OCI-LY7 (cell line): ENCODE measurements around the gene DNAJC1. TPM values are rescaled to one million over a fixed set of nuclear protein-coding genes. Genes with fewer than 3 reads are reported as not detected.

Experiments used
- BruUV-seq: library from RNA; stranded (reverse); fragments of 400-500 nt; replicated peaks from 2 replicates; lab custom pipeline; 2021; lab: Mats Ljungman, UMichigan
- CTCF ChIA-PET: fragments of 300-600 bp; sonication (Branson Sonifier 250); formaldehyde crosslinking; loops from one replicate; lab custom pipeline; 2022; ENCODE audit warnings: antibody characterized with exemption; ENCODE audit not compliant: unreplicated experiment; lab: Charles Lee
- POLR2A ChIA-PET: fragments of 300-600 bp; sonication (Branson Sonifier 250); formaldehyde crosslinking; loops from one replicate; lab custom pipeline; 2022; ENCODE audit warnings: antibody characterized with exemption; lab: Charles Lee
- DNase-seq: peaks from one replicate; pipeline ENCODE4 v3.0.0-alpha.2; 2015; ENCODE audit warnings: low spot score
- H2AFZ ChIP-seq: fragments of 200-600 bp; sonication (generic), shearing (Covaris generic); 2 replicates; pipeline ENCODE4 v1.6.1; 2014; ENCODE audit warnings: mild to moderate bottlenecking, antibody characterized with exemption, low read length, moderate library complexity
- H3K27ac ChIP-seq: fragments of 200-600 bp; sonication (generic); 2 replicates; pipeline ENCODE4 v1.5.1; 2014; ENCODE audit warnings: mixed run types, low read depth, mild to moderate bottlenecking, moderate library complexity, low read length, inconsistent platforms; ENCODE audit not compliant: poor library complexity, severe bottlenecking
- H3K36me3 ChIP-seq: fragments of 200-600 bp; sonication (generic); 2 replicates; pipeline ENCODE4 v1.6.1; 2014; ENCODE audit warnings: mild to moderate bottlenecking, antibody characterized with exemption, low read length, moderate library complexity, mixed read lengths; ENCODE audit not compliant: insufficient read depth
- H3K4me1 ChIP-seq: fragments of 200-600 bp; sonication (generic); 2 replicates; pipeline ENCODE4 v1.5.1; 2014; ENCODE audit warnings: mild to moderate bottlenecking, low read length; ENCODE audit not compliant: insufficient read depth, poor library complexity, severe bottlenecking
- H3K4me2 ChIP-seq: fragments of 200-600 bp; sonication (generic); 2 replicates; pipeline ENCODE4 v1.6.1; 2014; ENCODE audit warnings: mild to moderate bottlenecking, low read length
- H3K4me3 ChIP-seq: fragments of 200-600 bp; sonication (generic); 2 replicates; pipeline ENCODE4 v1.5.1; 2014; ENCODE audit warnings: mild to moderate bottlenecking, low read depth, low read length; ENCODE audit not compliant: poor library complexity, severe bottlenecking
- H3K79me2 ChIP-seq: fragments of 200-600 bp; sonication (generic); 2 replicates; pipeline ENCODE4 v1.6.1; 2016; ENCODE audit warnings: low read depth, mild to moderate bottlenecking, low read length, moderate library complexity, mixed read lengths; ENCODE audit not compliant: insufficient read depth
- H3K9me2 ChIP-seq: fragments of 200-600 bp; sonication (generic); 2 replicates; pipeline ENCODE4 v1.6.1; 2016; ENCODE audit warnings: mild to moderate bottlenecking, low read length, mixed read lengths; ENCODE audit not compliant: insufficient read depth
- H3K9me3 ChIP-seq: fragments of 200-600 bp; sonication (generic); 2 replicates; pipeline ENCODE4 v1.6.1; 2014; ENCODE audit warnings: mild to moderate bottlenecking, mixed run types, low read length, mixed read lengths
- H4K20me1 ChIP-seq: fragments of 200-600 bp; sonication (generic); 2 replicates; pipeline ENCODE4 v1.6.1; 2014; ENCODE audit warnings: mild to moderate bottlenecking, antibody characterized with exemption, low read length, moderate library complexity, mixed read lengths; ENCODE audit not compliant: insufficient read depth
- EZH2phosphoT487 ChIP-seq: fragments of 200-600 bp; sonication (generic); IDR thresholded peaks from 2 replicates; pipeline ENCODE4 v1.6.1; 2018; ENCODE audit warnings: low read depth, borderline replicate concordance, mild to moderate bottlenecking, mixed run types, antibody characterized with exemption, low read length, moderate library complexity, mixed read lengths
- intact Hi-C: fragments of 100-400 bp; cut with micrococcal nuclease; formaldehyde crosslinking; loops from one replicate; pipeline ENCODE4 v1.10.0; 2022; ENCODE audit not compliant: unreplicated experiment
- total RNA-seq, 2 experiments: library from RNA; depleted of rRNA in 1 of 2; stranded (reverse); fragments of >200 nt in 1 of 2; shearing (Covaris generic) in 1 of 2; gene quantifications; 2 replicates each; pipeline ENCODE4 v1.2.3, GENCODE V29; 2014 to 2022
- TF ChIP-seq, protein P1 (sequence below): fragments of 200-600 bp; sonication (generic); conservative IDR thresholded peaks from 2 replicates; pipeline ENCODE4 v1.5.1; 2014; ENCODE audit warnings: mild to moderate bottlenecking, antibody characterized with exemption, low read length, moderate library complexity, mixed read lengths

Gene DNAJC1
- total RNA-seq, 2 experiments from 2014 or later = 7.1 to 16.9 TPM

DNA sequence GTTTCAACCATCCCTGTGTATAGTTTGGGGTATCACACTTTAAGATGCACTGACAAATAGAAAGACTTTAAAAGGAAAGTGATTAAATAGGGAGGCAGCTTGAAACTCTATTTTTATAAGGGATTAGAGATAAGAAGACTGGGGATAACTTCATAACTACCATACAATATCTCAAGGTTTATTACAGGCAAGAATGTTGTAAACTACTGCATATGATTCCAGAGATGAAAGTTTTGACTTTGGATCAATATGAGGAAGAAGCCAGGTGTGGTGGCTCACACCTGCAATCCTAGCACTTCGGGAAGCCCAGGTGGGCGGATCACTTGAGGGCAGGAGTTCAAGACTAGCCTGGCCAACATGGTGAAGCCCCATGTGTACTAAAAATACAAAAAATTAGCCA is 96.1 kb downstream of the DNAJC1 start:
- no peak overlapping the region for H3K4me3 ChIP-seq
- no peaks in the 10 kb centered on the region for H3K9me2 ChIP-seq
- intact Hi-C loops = no loop called here
- no peaks in the 10 kb centered on the region for H4K20me1 ChIP-seq
- TF ChIP-seq EZH2phosphoT487 = no peak
- TF ChIP-seq, protein P1, sequence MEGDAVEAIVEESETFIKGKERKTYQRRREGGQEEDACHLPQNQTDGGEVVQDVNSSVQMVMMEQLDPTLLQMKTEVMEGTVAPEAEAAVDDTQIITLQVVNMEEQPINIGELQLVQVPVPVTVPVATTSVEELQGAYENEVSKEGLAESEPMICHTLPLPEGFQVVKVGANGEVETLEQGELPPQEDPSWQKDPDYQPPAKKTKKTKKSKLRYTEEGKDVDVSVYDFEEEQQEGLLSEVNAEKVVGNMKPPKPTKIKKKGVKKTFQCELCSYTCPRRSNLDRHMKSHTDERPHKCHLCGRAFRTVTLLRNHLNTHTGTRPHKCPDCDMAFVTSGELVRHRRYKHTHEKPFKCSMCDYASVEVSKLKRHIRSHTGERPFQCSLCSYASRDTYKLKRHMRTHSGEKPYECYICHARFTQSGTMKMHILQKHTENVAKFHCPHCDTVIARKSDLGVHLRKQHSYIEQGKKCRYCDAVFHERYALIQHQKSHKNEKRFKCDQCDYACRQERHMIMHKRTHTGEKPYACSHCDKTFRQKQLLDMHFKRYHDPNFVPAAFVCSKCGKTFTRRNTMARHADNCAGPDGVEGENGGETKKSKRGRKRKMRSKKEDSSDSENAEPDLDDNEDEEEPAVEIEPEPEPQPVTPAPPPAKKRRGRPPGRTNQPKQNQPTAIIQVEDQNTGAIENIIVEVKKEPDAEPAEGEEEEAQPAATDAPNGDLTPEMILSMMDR = no peak
- no peak overlapping the region for H3K27ac ChIP-seq
- H3K36me3 ChIP-seq = no peaks in the 10 kb centered on the region
- ChIA-PET POLR2A (no interaction called here), CTCF (no interaction called here)
- H2AFZ ChIP-seq = no peak overlapping the region
- no peak overlapping the region for H3K4me2 ChIP-seq
- BruUV-seq = no TSS peak
- no peaks in the 10 kb centered on the region for H3K9me3 ChIP-seq
- no peak for DNase-seq
- no peaks in the 10 kb centered on the region for H3K4me1 ChIP-seq
- H3K79me2 ChIP-seq = no peaks in the 10 kb centered on the region

DNA sequence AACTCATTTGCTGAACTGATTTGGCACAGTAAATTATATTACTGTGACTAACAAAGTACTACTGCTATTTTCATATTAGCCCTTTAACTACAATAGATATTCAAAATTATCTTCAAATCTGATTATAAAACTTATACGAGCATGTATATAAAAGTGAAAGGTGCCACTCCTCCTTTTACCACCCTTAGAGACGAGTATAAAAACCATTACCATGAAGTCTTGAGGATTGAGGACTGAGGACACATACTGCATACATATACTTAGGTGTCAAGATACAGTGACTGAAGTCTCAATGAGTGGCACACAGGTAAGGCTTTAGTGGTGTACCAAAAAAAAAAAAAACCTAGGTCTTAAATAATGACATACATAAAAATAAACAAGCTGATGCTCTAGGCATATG is 98.6 kb downstream of the DNAJC1 start:
- Histone ChIP-seq H3K4me2 (no peak overlapping the region), H3K9me3 (no peaks in the 10 kb centered on the region), H3K79me2 (no peaks in the 10 kb centered on the region), H3K4me3 (no peak overlapping the region), H3K36me3 (no peaks in the 10 kb centered on the region), H3K4me1 (no peaks in the 10 kb centered on the region), H4K20me1 (no peaks in the 10 kb centered on the region), H3K9me2 (no peaks in the 10 kb centered on the region), H2AFZ (no peak overlapping the region), H3K27ac (no peak overlapping the region)
- TF ChIP-seq, protein P1 = no peak
- no peak for TF ChIP-seq EZH2phosphoT487
- DNase-seq = no peak
- ChIA-PET CTCF (no interaction called here), POLR2A (interaction anchor here (0.6 kb wide), 1 partner anchor 455 kb away, joined by 3 read pairs; no protein-coding TSS in a partner anchor)
- no TSS peak for BruUV-seq
- intact Hi-C loops = no loop called here

DNA sequence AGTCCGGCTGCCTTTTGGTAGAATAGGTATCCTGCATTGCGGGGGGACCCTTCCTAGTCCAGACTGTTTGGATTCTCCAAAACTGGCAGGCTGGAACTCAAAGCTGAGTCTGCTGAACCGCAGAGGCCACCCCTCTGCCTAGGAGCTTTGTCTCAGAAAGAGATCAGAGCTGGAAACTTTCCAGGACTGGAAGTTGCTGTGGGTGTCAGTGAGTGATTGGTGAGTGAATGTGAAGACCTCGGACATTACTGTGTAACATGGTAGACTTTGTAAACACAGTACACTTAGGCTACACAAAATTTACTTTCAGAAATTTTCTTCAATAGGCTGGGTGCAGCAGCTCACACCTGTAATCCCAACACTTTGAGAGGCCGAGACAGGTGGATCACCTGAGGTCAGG is 103.8 kb downstream of the DNAJC1 start:
- Histone ChIP-seq H3K9me2 (no peaks in the 10 kb centered on the region), H2AFZ (no peak overlapping the region), H3K79me2 (no peaks in the 10 kb centered on the region), H3K4me2 (no peak overlapping the region), H3K9me3 (no peaks in the 10 kb centered on the region), H3K4me1 (no peaks in the 10 kb centered on the region), H3K27ac (no peak overlapping the region), H3K4me3 (no peak overlapping the region), H4K20me1 (no peaks in the 10 kb centered on the region; the same call in 1 of the 2 replicates), H3K36me3 (no peaks in the 10 kb centered on the region)
- no TSS peak for BruUV-seq
- CTCF ChIA-PET = no interaction called here
- no peak for DNase-seq
- intact Hi-C loops = no loop called here
- POLR2A ChIA-PET = interaction anchor here (0.6 kb wide), 1 partner anchor 101 kb away, joined by 3 read pairs; no protein-coding TSS in a partner anchor
- no peak for TF ChIP-seq EZH2phosphoT487
- TF ChIP-seq, protein P1 = no peak
